Measurements from ENCODE around the gene CDCA4.

CDCA4 gene

DNA sequence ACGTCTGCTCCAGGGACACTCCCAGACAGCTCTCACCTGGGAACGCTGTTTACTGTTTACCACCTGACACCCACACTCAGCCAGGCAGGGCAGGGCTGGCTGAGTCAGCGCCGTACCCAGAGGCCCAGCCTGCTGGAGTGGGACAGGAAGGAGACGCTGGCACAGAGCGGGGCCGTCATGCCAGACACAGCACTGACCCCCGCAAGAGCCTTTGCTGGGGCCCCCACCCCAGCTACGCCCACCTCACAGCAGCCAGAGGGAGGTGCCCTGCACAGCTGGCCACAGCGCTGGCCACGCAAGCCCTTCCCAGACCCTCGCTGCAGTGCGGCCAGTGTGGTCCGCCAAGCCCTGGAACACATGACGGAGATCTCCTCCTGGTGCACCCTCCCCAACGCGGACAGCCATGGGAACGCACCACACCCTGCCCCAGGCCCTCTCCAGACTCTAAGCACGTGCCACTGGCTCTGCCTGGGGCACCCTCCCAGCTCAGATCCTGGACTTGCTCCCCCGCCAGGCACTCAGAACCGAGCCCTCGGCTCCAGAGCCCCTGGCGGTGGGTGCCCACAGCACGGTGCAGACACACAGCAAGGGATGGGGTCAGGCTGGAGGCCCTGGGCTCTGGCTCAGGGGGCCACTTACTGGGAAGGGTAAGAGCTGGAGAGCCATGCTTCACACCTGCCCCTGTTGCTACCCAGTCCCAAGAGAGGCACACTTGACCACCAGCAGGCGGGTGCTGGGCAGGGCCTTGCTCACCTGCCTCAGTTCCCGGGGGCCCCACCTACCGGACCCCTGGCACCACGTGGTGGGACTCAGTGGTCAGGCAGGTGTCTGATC, 48.4 kb downstream of the CDCA4 start:
- DNase-seq: no peak

DNA sequence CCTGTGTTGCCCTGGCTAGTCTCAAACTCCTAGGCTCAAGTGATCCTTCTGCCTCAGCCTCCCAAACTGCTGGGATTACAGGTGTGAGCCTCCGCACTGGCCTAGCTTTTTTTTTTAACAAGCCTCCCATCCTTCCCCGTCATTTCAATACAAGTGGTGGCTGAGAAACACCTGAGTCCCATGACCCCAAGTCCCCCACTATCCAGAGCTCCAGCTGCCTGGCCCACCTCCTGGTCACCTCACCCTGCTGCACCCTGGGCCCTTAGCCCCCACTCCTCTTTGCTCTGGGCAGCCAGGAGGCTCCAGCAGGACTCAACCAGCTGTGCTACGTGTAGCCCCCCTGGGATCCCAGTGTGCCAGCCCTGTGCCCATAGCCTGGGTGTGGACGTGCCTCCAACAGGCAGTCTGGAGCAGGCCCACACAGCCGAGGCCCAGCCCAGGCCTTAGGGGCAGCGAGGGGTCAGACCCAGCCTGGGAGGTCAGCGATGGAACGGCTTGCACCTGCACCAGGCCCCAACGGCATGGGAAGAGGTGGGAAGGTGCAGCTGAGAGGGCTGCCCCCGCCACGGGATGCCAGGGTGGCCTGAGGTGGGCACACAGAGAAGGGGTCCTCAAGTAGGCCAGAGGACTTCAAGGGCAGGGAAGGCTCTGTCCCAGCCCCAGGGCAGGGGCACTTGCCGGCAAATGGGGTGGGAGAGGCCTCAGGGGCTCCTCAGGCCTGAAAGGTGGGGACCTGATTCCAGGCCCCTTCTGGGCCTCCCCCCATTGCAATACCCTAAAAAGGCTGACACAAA, 49.2 kb downstream of the CDCA4 start:
- DNase-seq: no peak

GRCh38 chr14:104970231-104971068, 50.4 kb downstream of the CDCA4 start:
- DNase-seq: no peak

DNA sequence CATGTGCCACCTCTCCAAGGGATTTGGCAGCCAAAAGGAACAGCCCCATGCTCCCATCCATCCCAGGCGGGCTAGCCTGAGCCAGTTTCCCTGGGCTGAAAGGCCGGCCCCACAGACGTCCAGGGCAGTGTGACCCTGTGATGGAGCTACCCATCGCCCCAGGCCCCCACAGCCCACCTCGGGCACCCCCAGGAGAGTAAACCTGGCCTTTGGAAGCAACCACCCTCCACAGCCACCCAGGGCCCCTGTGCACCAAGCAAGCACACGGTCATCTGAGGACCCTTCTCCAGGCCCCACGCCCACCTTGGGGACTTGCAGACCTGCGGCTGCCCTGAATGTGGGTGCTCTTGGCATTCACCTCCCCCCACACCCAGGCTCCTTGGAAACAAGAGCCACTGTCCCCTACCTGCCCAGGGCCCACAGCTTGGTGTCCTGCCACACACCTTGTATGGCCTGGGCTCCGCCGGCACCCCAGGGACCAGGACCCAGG, 51.1 kb downstream of the CDCA4 start:
- no peak for DNase-seq

GRCh38 chr14:104968541-104969401, 52.1 kb downstream of the CDCA4 start:
- DNase-seq: no peak

DNA sequence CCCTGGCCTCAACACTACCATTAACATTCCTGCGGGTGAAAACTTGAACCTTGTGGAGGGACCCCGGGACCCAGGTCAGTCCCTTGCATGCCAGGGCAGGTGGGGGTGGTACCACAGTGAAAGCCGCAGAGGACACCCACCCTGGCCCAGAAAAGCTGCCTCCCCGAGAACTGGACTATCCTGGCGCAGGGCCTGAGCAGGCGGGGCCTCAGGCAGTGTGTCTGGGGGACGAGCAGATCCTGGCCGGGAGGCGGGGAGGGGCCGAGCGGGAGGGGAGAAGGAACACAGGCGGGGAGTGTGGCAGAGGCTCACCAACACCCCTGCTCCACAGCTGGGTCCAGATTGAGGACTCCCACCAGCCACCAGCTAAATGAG, 52.7 kb downstream of the CDCA4 start:
- DNase-seq: no peak

GRCh38 chr14:104967386-104968152, 53.3 kb downstream of the CDCA4 start:
- DNase-seq: no peak

DNA sequence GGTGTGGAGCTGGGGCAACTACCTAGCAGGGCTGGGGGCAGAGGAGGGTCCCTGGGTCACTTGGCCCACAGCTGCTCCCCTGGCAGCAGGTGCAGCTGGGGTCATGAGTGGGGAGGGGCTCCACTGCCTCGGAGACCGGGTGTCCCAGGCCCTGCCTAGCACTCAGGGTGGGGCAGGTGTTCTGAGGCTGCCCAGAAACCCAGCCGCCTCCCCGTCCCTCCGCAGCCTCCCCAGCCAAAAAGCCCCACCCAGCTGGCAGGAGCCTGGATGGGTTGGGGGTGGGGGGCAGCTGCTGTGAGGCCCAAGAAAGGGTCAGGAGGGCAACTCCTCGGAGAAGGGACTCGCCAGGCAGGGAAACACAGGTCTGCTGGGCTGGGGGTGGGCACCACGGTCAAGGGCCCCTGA, 53.9 kb downstream of the CDCA4 start:
- DNase-seq: no peak

- no peak for DNase-seq
These were observed 54.5 kb downstream of the CDCA4 start for GRCh38 chr14:104966261-104966865.

DNA sequence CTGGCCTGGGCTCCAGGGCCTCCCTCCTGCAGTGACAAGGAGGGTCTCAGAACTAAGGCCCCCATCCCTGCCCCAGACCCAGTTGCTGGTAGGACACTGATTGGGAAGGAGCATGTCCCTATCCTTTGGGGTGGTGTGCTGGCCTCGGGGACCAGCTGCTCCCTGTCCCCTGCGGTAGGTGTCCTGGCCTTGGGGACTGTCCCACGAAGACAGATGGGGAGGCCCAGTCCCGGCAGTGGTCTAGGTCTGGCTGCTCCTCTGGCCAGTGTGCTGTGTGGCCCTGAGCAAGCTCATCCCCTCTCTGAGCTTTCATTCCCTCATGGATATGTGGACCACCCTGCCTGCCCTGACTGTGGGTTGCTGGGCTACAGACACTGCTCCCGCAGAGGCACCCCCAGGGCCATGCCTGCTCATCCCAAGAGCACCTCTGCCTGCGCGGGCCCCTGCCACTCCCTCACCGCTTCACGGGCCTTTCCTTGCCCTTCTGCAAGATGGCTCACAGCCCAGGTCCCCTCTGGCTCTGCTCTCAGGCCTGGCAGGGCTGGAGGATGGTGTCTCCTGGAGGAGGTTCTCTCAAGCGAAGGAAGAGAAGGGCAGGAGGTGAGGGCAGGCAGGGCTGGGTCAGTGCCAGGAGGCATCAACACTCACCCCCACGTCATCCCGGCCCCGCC, 55.2 kb downstream of the CDCA4 start:
- no peak for DNase-seq

DNA sequence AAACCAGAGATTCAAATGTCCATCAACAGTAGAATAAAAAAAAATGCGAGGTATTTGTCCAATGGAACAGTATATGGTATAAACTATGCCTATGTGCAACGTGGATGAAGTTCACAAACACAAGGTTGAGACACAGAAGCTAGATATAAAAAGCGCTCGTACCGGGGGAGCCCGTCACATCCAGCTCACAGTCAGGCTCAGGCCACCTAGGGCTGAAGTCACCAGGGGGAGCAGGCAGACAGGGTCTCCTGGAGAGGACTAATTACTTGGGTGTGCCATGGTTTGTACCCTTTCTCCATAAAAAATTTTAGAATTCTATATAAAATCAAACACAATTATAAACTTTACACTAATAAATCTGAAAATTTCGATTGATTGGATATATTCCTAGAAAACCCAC, 56.3 kb downstream of the CDCA4 start:
- no peak for DNase-seq

Measured in activated CD4-positive, alpha-beta T cell treated with anti-CD3 and anti-CD28 coated beads, Interleukin-2, amount 50 U/mL, for 4 hours (primary cell).